Activated CD8-positive, alpha-beta memory T cell treated with anti-CD3 and anti-CD28 coated beads, Interleukin-2, amount 50 U/mL, for 4 hours (primary cell): ENCODE data around the gene PTGIR.

ENCODE experiments used
- DNase-seq: peaks from one replicate; pipeline ENCODE4 v3.0.0-alpha.2; 2020

Gene PTGIR

GRCh38 chr19:46624958-46625661, at the start of gene PTGIR:
PTGIR (minus strand) TSS chr19:46625089; CDS start chr19:46624225, 864 bp downstream.
- no peak for DNase-seq

GRCh38 chr19:46670813-46671212, 45.9 kb upstream of the PTGIR start:
- no peak for DNase-seq

DNA sequence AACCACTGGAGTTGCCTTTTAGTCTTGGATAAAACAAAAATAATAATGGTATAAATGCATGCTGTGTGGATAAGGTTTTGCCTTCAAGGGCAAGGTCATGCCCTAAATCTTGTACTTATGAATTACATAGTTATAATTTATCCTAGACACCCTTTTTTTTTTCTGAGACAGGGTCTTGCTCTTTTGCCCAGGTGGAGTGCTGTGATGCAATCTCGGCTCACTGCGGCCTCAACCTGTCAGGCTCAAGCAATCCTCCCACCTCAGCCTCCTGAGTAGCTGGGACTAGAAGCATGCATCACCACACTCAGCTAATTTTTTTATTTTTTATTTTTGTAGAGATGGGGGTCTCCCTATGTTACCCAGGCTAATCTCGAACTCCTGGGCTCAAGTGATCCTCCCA, 43.8 kb upstream of the PTGIR start:
- DNase-seq: no peak

DNA sequence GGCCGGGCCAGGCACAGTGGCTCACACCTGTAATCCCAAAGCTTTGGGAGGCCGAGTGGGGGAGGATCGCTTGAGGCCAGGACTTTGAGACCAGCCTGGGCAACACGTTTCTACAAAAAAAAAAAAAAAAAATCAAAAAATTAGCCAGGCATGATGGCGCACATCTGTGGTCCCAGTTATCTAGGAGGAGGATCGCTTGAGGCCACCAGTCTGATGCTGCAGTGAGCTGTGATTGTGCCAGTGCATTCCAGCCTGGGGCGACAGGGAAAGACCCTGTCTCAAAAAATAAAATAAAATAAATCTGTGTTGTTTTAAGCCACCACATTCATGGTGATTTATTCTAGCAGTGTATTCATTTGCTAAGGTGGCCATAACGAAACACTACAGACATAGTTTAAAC, 40.2 kb upstream of the PTGIR start:
- DNase-seq: no peak

GRCh38 chr19:46661735-46662592, 37.1 kb upstream of the PTGIR start:
- DNase-seq: peak; percentile 71

DNA sequence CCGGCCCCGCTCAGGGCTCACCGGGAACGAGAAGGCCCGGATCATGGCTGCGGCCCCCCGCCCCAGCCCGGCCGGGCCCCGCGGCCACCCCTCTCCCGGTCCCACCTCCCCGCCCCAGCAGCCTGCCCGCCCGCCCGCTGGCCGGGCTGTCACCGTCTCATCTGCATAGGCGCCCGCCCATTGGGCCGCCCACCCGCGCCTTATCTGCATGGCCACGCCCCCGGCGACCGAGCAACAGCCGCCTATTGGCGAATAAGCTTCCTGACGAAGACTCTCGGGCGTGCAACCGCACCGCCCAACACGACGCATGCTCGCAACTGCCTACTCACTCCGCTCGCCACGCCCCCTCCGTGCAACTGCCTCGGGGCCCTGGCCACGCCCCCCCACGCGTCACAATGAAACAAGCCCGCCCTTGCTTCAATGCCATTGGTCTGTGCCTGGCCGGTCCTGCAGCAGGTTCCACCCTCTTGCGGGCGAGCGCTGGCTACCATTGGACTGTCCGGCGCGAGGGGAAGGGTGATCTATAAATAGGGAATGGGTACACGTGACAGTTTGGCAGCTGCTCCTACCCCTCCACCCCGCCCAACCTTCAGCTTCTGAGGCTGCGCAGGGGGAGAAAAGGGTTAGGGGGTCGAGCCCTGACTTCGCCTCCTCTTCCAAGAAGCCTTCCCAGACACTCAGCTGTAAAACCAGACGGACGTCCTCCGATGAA, 36.3 kb upstream of the PTGIR start, which contains the start of gene DACT3:
TSS of gene DACT3 (minus strand) at position 163 of the 712 bp plus-strand sequence. CDS start at position 45, 118 bp downstream.
- peak; percentile 100 for DNase-seq

GRCh38 chr19:46660551-46661019, 35.7 kb upstream of the PTGIR start:
- no peak for DNase-seq

GRCh38 chr19:46660008-46660517, 35.2 kb upstream of the PTGIR start:
- DNase-seq: no peak

GRCh38 chr19:46659151-46660007, 34.5 kb upstream of the PTGIR start:
- DNase-seq: no peak

DNA sequence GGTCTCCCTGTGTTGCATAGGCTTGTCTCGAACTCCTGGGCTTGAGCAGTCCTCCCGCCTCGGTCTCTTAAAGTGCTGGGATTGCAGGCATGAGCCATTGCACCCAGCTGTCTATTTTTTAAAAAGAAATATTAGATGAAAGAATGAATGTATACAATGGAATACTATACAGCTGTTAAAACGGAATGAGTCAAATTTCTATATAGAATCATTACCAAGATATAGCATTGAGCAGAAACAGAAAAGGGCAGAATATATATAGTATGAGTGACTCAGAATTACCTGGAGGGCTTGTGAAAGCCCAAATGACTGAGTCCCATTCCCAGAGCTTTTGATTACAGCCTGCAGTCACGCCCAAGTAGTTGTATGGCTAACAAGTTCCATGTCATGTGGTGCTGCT, 31.7 kb upstream of the PTGIR start:
- DNase-seq: no peak

- no peak for DNase-seq
Measured at GRCh38 chr19:46654621-46655152, 29.8 kb upstream of the PTGIR start.

DNA sequence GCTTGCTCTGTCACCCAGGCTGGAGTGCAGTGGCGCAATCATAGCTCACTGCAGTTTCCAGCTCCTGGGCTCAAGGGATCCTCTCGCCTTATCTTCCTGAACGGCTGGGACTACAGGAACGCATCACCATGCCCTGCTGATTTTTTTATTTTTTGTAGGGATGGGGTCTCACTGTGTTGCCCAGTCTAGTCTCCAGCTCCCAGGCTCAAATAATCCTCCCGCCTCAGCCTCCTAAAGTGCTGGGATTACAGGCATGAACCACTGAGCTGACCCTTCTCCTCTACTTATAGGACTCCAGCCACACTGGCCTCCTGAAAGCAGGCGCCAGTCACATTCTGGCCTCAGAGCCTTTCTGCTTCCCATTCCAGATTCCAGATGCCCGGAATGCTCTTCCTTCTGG, 25.6 kb upstream of the PTGIR start:
- no peak for DNase-seq

DNA sequence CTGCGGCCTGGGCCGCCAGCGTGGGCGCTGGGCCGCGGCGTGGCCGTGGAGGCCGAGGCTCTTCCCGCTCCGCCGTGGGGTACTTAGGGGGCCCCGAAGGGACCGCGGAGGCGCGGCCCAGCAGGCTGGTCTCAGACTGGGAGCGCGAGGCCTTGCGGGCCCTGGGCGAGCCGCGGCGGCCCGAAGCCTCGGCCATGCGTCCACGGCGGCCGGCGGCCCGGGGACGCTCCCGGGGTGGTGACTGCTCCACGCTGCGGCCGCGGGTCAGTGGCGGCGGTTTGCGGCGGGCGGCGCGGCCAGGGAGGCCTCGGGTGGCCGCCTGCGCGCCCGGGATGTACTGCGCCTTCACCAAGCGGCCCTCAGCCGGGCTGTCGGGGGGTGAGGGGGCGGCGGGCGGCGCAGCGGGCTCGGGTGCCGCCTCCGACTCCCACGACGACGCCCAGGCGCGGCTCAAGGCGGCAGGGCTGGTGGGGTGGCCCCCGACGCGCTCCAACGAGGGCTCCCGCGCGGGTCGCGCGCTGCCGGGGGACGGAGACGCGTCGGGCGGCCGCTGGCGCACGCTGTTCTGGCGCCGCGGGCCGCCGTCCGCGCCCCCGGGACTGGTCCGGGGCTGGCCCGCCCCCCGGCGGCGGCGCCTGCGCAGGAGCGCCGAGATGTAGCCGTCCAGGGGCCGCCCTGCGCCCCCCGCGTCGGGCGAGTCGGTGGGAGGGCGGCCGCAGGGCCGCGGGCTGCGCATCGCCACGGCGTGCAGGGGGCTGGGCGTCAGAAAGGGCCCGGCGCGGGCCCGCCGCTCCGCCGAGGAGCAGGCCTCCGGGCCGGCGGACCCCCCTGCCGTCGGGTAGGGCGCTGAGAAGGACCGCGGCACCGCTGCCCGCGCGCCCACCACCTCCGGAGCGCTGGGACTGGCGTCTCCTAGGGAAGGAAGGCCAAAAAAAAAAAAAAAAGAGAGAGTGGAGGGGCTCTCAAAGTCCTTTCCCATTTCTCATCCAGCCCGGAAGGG, 24.4 kb upstream of the PTGIR start:
- DNase-seq: no peak

DNA sequence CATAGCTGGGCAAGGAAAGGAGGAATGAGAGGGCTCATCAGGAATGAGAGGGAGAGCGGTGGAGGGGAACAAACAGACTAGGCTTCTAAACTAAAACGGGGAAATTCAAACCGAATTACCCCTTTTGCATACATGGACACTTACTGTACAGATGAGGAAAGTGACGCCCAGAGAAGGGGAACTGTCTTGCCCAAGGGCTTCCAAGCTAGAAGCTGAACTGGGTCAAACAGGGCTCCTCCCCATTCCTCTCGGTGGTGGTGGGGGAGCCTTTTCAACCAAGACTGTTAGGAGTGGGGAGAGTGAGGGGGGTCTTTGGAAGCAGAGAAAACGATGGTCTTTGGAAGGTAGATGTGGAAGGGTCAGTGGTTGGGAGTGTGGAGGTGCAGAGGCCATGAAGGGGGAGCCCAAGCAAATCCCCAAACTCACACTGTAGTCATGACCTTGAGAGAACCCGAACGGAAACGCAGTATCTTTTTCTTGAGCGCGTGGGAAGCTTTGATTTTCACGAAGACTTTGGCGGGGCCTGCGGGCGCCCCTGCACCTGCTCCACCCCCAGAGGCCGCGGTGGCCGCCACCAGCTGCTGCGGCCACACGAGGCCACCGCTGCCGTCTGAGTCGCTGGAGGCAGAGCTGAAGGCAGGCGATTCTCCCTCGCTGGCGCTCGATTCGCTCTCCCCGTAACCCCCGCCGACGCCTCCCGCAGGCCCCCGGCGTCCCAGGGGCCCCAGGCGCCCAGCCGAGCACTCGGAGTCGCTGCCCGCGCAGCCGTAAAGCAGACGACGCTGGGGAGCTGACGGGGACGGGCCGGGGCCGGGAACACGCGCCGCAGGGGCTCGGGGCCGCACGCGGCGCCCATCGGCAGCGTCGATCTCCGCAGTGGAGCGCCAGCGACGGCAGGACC, 23.4 kb upstream of the PTGIR start:
- DNase-seq: no peak

DNA sequence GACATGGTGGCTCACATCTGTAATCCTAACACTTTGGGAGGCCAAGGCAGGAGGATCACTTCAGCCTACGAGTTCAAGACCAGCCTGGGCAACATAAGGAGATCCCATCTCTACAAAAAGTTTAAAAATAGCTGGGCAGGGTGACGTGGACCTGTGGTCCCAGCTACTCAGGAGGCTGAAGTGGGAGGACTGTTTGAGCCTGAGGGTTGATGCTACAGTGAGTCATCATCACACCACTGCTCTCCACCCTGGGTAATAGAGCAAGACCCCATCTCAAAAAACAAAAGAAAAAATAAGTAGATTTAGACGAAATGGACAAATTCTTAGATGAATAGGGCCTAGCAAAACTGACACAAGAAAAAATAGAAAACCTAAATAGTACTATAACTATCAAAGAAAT, 21.5 kb upstream of the PTGIR start:
- no peak for DNase-seq

DNA sequence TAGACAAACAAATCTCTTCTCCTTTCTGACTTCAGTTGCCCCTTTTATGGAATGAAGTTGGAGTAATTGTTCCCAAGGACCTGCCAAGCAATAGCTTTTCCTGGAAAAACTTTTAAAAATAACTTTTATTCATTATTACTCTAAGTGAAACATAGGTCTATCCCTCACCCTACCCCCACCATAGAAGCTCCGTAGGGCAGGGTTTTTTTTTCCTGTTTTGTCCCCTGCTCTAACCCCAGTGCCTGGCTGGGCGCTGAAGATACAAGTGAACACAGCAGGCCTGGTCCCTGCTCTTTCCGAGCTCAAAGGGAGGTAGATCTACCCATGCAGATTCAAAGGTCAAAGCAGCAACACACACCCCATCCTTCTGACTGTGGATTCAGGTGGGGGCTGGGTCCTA, 19.8 kb upstream of the PTGIR start:
- DNase-seq: no peak

GRCh38 chr19:46640656-46641055, 15.8 kb upstream of the PTGIR start:
- DNase-seq: no peak

DNA sequence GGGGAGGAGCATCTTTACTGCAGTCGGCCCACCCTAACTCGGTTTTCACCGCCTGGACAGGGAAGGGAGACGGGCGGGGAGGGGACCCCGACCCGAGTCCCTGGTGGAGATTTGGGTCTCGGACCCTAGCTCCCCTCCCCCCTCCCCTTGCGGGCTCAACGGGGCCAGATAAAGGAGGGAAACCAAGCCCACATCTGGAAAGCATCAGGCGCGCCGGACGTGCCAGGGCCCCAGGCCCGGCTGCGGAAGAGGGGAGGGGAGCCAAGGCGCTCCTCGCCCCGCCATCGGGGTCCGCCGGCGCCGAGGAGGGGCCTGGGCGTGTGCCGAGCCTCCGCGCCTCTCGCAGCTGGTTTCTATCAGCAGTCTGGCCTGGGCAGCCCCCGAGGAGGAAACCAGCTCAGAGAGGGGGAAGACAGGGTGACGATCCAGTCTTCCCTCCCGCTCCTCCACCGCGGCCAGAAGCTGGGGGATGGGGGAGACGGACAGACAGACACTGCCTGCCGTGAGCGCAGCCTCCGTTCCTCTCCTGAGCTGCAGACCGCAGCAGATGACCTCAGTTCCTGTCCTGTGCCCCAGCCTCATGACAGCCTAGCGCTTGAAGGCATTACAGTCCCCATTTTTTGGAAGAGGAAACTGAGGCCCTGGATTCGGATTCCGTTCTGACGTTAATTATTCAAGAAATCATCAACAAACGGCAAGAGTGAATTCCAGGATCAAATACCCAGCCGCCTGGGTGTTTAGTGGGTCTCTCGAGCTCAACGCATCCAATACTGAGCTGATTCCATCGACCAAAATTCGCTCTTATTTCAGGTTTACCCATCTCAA, 14.7 kb upstream of the PTGIR start:
- DNase-seq: no peak

GRCh38 chr19:46637224-46637623, 12.3 kb upstream of the PTGIR start:
- no peak for DNase-seq
